Endodermal cell (in vitro differentiated cells): ENCODE data around the gene LSAMP. TPM values are rescaled to one million over a fixed set of nuclear protein-coding genes. Genes with fewer than 3 reads are reported as not detected.

Experiments used
- DNase-seq: peaks from one replicate; pipeline ENCODE4 v3.0.0-alpha.2; 2017
- H3K27ac ChIP-seq: 2 replicates; pipeline ENCODE4 v1.5.1; 2013; ENCODE audit warnings: mild to moderate bottlenecking, low read depth, low read length, moderate library complexity
- H3K27me3 ChIP-seq: 2 replicates; pipeline ENCODE4 v1.6.1; 2013; ENCODE audit warnings: mild to moderate bottlenecking, low read length, moderate library complexity; ENCODE audit not compliant: insufficient read depth, control insufficient read depth, poor library complexity, severe bottlenecking
- H3K36me3 ChIP-seq: 2 replicates; pipeline ENCODE4 v1.7.0; 2013; ENCODE audit warnings: mild to moderate bottlenecking, low read length, moderate library complexity; ENCODE audit not compliant: control insufficient read depth, insufficient read depth
- H3K4me1 ChIP-seq: one replicate; pipeline ENCODE4 v1.7.0; 2013; ENCODE audit warnings: low read length; ENCODE audit not compliant: control insufficient read depth, insufficient read depth
- H3K4me3 ChIP-seq: 2 replicates; pipeline ENCODE4 v1.5.1; 2013; ENCODE audit warnings: mild to moderate bottlenecking, low read length, moderate library complexity
- H3K9ac ChIP-seq: 2 replicates; pipeline ENCODE4 v1.6.1; 2013; ENCODE audit warnings: mild to moderate bottlenecking, low read length, moderate library complexity; ENCODE audit not compliant: poor library complexity, severe bottlenecking; ENCODE audit errors: extremely low read depth
- H3K9me3 ChIP-seq: 2 replicates; pipeline ENCODE4 v1.6.1; 2013; ENCODE audit warnings: mild to moderate bottlenecking, low read length, moderate library complexity; ENCODE audit not compliant: control insufficient read depth
- H3K27ac Mint-ChIP-seq: 2 replicates; pipeline ENCODE4 v1.8.0; 2020; ENCODE audit warnings: mixed read lengths
- H3K27me3 Mint-ChIP-seq: 2 replicates; pipeline ENCODE4 v1.8.0; 2021; ENCODE audit warnings: mild to moderate bottlenecking, mixed read lengths; ENCODE audit not compliant: insufficient read depth
- H3K36me3 Mint-ChIP-seq: 2 replicates; pipeline ENCODE4 v1.8.0; 2020; ENCODE audit warnings: low read depth, mixed read lengths
- H3K4me1 Mint-ChIP-seq: 2 replicates; pipeline ENCODE4 v1.8.0; 2020; ENCODE audit warnings: mixed read lengths
- H3K4me3 Mint-ChIP-seq: 2 replicates; pipeline ENCODE4 v1.8.0; 2020; ENCODE audit warnings: mild to moderate bottlenecking, moderate library complexity, mixed read lengths
- H3K9me3 Mint-ChIP-seq: 2 replicates; pipeline ENCODE4 v1.8.0; 2020; ENCODE audit warnings: mild to moderate bottlenecking, mixed read lengths
- CTCF ChIP-seq: fragments of 200-600 bp; sonication (generic); conservative IDR thresholded peaks from 2 replicates; pipeline ENCODE4 v1.5.0; 2021; ENCODE audit warnings: antibody characterized with exemption, mild to moderate bottlenecking
- WGBS, 2 experiments: methylation state at CpG; one replicate each; pipeline versions ENCODE4 v1.1.5 to v1.1.7; 2013; ENCODE audit warnings: missing lambda C conversion rate in 2 of 2, mixed read lengths in 1 of 2; ENCODE audit not compliant: insufficient coverage in 1 of 2, insufficient read length in 1 of 2; 5-methylcytosine and 5-hydroxymethylcytosine counted together
- long read RNA-seq, 4 experiments: library from polyadenylated mRNA in 2 of 4; library from RNA in 1 of 4; library from capped mRNA in 1 of 4; stranded (forward) in 3 of 4; unstranded in 1 of 4; transcript quantifications; one replicate each; pipeline ENCODE4 v2.0.0, GENCODE V29; 2020 to 2021; ENCODE audit warnings: inconsistent platforms in 1 of 4
- polyA plus RNA-seq, 2 experiments: library from polyadenylated mRNA; stranded (reverse); fragments of 50-300 nt; gene quantifications; one replicate each; pipeline ENCODE4 v1.2.3, GENCODE V29; 2013
- total RNA-seq, 2 donors: library from RNA; stranded (reverse); fragmentation: NEBNext Ultra II Directional in 1 of 2; extraction: Animal tissue kit (Norgen Biotek cat#: 25700) in 1 of 2; gene quantifications; 2 replicates in 1 of 2; 3 replicates in 1 of 2; pipeline ENCODE4 v1.2.1, GENCODE V29; 2021

LSAMP gene
- total RNA-seq = 10 to 100 TPM in 1 of 2 donors, 1 to 10 TPM in 1; 4.4 to 10.2 TPM
- polyA plus RNA-seq (2013, experiment 1 of 2) = 28.7 TPM
- 26.9 TPM for polyA plus RNA-seq (2013, experiment 2 of 2)
- long read RNA-seq, experiment 1, partial matches to known transcripts = 0 of 4 reads
- long read RNA-seq, experiment 1, other reads (novel, unspliced or antisense) = 4 of 4 reads
- long read RNA-seq, experiment 2, partial matches to known transcripts = 0 of 34 reads
- long read RNA-seq, experiment 2, other reads (novel, unspliced or antisense) = 34 of 34 reads
- long read RNA-seq, experiment 3, partial matches to known transcripts = 0 of 4 reads
- long read RNA-seq, experiment 3, other reads (novel, unspliced or antisense) = 4 of 4 reads
- long read RNA-seq, experiment 4, partial matches to known transcripts = 0 of 13 reads
- long read RNA-seq, experiment 4, other reads (novel, unspliced or antisense) = 13 of 13 reads

- WGBS, 2 experiments = 0 to 17% methylated on average over 6 to 14 of the region's 15 CpGs
- DNase-seq = peak; percentile 82
- Mint-ChIP-seq H3K27me3 (peaks cover 25% of the 10 kb centered on the region), H3K36me3 (no peaks in the 10 kb centered on the region), H3K27ac (no peak within 1 kb of the TSS), H3K4me3 (peak within 1 kb of the TSS; percentile 70), H3K9me3 (no peaks in the 10 kb centered on the region), H3K4me1 (peaks cover 36% of the 10 kb centered on the region)
- H3K27ac ChIP-seq = peak within 1 kb of the TSS; percentile 87
- H3K36me3 ChIP-seq = no peaks in the 10 kb centered on the region
- H3K27me3 ChIP-seq = peaks cover 10% of the 10 kb centered on the region
- no peak for TF ChIP-seq CTCF
- peak within 1 kb of the TSS; percentile 0 for H3K9ac ChIP-seq
- peak within 1 kb of the TSS; percentile 80 for H3K4me3 ChIP-seq
- H3K9me3 ChIP-seq = no peaks in the 10 kb centered on the region
- H3K4me1 ChIP-seq = peaks cover 7% of the 10 kb centered on the region
Observed at GRCh38 chr3:116445311-116445841, at the start of gene LSAMP. Gene LSAMP (minus strand): TSS chr3:116445487.

- Histone ChIP-seq H3K36me3 (no peaks in the 10 kb centered on the region), H3K27me3 (no peaks in the 10 kb centered on the region), H3K4me1 (peaks cover 2% of the 10 kb centered on the region), H3K9ac (no peak overlapping the region), H3K9me3 (no peaks in the 10 kb centered on the region), H3K4me3 (no peak overlapping the region), H3K27ac (no peak overlapping the region)
- no peak for TF ChIP-seq CTCF
- DNase-seq = no peak
- H3K4me1 Mint-ChIP-seq = no peaks in the 10 kb centered on the region
- no peaks in the 10 kb centered on the region for H3K36me3 Mint-ChIP-seq
- no peak overlapping the region for H3K4me3 Mint-ChIP-seq
- no peak overlapping the region for H3K27ac Mint-ChIP-seq
- WGBS, 2 experiments = 28 to 52% methylated on average over 2 of the region's 2 CpGs
- H3K9me3 Mint-ChIP-seq = peaks cover 8% of the 10 kb centered on the region
- H3K27me3 Mint-ChIP-seq = no peaks in the 10 kb centered on the region
Observed at GRCh38 chr3:116492379-116492778, 47.1 kb upstream of the LSAMP start.

DNA sequence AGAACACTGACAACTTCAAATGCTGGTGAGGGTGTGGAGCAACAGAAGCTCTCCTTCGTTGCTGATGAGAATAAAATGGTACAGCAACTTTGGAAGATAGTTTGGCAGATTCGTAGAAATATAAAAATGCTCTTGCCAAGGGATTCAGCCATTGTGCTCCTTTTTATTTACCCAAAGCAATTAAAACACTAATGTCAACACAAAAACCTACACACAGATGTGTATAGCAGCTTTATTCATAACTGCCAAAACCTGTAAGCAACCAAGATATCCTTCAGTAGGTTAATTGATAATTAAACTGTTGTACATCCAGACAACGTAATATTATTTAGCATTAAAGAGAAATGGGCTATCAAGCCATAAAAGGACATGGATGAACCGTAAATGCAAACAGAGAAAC, 37.8 kb upstream of the LSAMP start:
- Mint-ChIP-seq H3K9me3 (peaks cover 28% of the 10 kb centered on the region), H3K27me3 (peaks cover 4% of the 10 kb centered on the region), H3K4me1 (no peaks in the 10 kb centered on the region), H3K27ac (no peak overlapping the region), H3K36me3 (peaks cover 2% of the 10 kb centered on the region), H3K4me3 (no peak overlapping the region)
- H3K4me1 ChIP-seq = no peaks in the 10 kb centered on the region
- DNase-seq = no peak
- no peaks in the 10 kb centered on the region for H3K36me3 ChIP-seq
- no peak overlapping the region for H3K9ac ChIP-seq
- peaks cover 27% of the 10 kb centered on the region for H3K9me3 ChIP-seq
- H3K27me3 ChIP-seq = no peaks in the 10 kb centered on the region
- TF ChIP-seq CTCF = no peak
- 90 to 96% methylated on average over 3 to 4 of the region's 4 CpGs for WGBS, 2 experiments
- no peak overlapping the region for H3K27ac ChIP-seq
- no peak overlapping the region for H3K4me3 ChIP-seq
